ENCODE results near the gene BACH2.

BACH2 gene

GRCh38 chr6:90231798-90232197 is 64.8 kb downstream of the BACH2 start:
- DNase-seq (ENCODE audit: low read depth), result no peak
- TF ChIP-seq CTCF (IDR thresholded peaks at IDR 0.05; ENCODE audit: low read depth, low read length, missing control alignments), result no peak
- no peak overlapping the region for H3K4me3 ChIP-seq (ENCODE audit: low read depth, low read length)

- DNase-seq (ENCODE audit: low read depth), result no peak
- H3K4me3 ChIP-seq (ENCODE audit: low read depth, low read length), result no peak overlapping the region
- TF ChIP-seq CTCF (IDR thresholded peaks at IDR 0.05; ENCODE audit: low read depth, low read length, missing control alignments), result no peak
These were observed 65.3 kb downstream of the BACH2 start for GRCh38 chr6:90231308-90231707.

GRCh38 chr6:90230548-90231215 is 66.0 kb downstream of the BACH2 start:
- DNase-seq (ENCODE audit: low read depth), result no peak
- H3K4me3 ChIP-seq (ENCODE audit: low read depth, low read length), result no peak overlapping the region
- no peak for TF ChIP-seq CTCF (IDR thresholded peaks at IDR 0.05; ENCODE audit: low read depth, low read length, missing control alignments)

- TF ChIP-seq CTCF (IDR thresholded peaks at IDR 0.05; ENCODE audit: low read depth, low read length, missing control alignments), result no peak
- no peak for DNase-seq (ENCODE audit: low read depth)
- no peak overlapping the region for H3K4me3 ChIP-seq (ENCODE audit: low read depth, low read length)
These were observed 67.2 kb downstream of the BACH2 start for GRCh38 chr6:90229331-90230010.

- DNase-seq (ENCODE audit: low read depth), result no peak
- no peak for TF ChIP-seq CTCF (IDR thresholded peaks at IDR 0.05; ENCODE audit: low read depth, low read length, missing control alignments)
- H3K4me3 ChIP-seq (ENCODE audit: low read depth, low read length), result no peak overlapping the region
These were observed 69.0 kb downstream of the BACH2 start for GRCh38 chr6:90227673-90228072.

- no peak for TF ChIP-seq CTCF (IDR thresholded peaks at IDR 0.05; ENCODE audit: low read depth, low read length, missing control alignments)
- H3K4me3 ChIP-seq (ENCODE audit: low read depth, low read length), result no peak overlapping the region
- no peak for DNase-seq (ENCODE audit: low read depth)
These were observed 69.4 kb downstream of the BACH2 start for GRCh38 chr6:90227213-90227612.

GRCh38 chr6:90226257-90226656 is 70.4 kb downstream of the BACH2 start:
- H3K4me3 ChIP-seq (ENCODE audit: low read depth, low read length), result no peak overlapping the region
- no peak for TF ChIP-seq CTCF (IDR thresholded peaks at IDR 0.05; ENCODE audit: low read depth, low read length, missing control alignments)
- no peak for DNase-seq (ENCODE audit: low read depth)
